PFSK-1 (cell line): Measurements from ENCODE around the gene TSPAN16.

ENCODE experiments used
- FOXP2 ChIP-seq: optimal IDR thresholded peaks from 2 replicates; pipeline ENCODE3; 2011; ENCODE audit warnings: borderline replicate concordance, control low read depth, inconsistent platforms; ENCODE audit not compliant: insufficient read depth; ENCODE audit errors: extremely low read length, extremely low read depth
- POLR2AphosphoS5 ChIP-seq: IDR thresholded peaks from 2 replicates; pipeline ENCODE4 v1.6.1; 2012; ENCODE audit warnings: low read depth, mild to moderate bottlenecking, control low read depth, low read length, moderate library complexity
- SIN3A ChIP-seq: IDR thresholded peaks from 2 replicates; pipeline ENCODE4 v1.6.1; 2012; ENCODE audit warnings: mild to moderate bottlenecking, low read length, moderate library complexity, borderline replicate concordance; ENCODE audit not compliant: insufficient read depth
- TAF1 ChIP-seq: IDR thresholded peaks from 2 replicates; pipeline ENCODE4 v1.6.1; 2012; ENCODE audit warnings: low read length, control low read depth, borderline replicate concordance; ENCODE audit not compliant: insufficient read depth
- TF ChIP-seq, protein P1 (sequence below), 2 experiments: IDR thresholded peaks; 2 replicates each; pipeline versions ENCODE4 v1.6.1 to v1.8.0; 2011 to 2012; ENCODE audit warnings: low read depth in 2 of 2, low read length in 2 of 2, control low read depth in 1 of 2, inconsistent platforms in 1 of 2, mild to moderate bottlenecking in 1 of 2, moderate library complexity in 1 of 2; ENCODE audit not compliant: insufficient read depth in 1 of 2

TSPAN16 gene

DNA sequence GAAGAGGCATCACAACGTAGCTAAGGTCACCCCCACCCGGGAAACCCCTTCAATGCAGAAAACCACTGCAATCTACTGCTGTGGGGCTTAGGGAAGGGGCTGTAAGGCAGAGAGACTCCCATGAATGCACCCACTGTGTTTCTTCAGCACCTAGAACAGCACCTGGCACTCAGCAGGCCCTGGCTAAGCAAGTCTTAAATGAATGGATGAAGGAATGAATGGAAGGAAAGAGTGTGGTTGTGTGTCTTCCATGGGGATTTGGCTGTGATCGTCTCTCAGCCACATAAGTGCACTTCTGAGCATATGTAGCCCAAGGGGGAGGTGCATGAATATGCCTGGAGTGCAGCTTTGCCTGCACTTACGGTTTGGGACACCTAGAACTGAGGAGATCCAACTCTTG lies 53.2 kb downstream of the TSPAN16 start:
- no peak for TF ChIP-seq POLR2AphosphoS5
- TF ChIP-seq, protein P1, sequence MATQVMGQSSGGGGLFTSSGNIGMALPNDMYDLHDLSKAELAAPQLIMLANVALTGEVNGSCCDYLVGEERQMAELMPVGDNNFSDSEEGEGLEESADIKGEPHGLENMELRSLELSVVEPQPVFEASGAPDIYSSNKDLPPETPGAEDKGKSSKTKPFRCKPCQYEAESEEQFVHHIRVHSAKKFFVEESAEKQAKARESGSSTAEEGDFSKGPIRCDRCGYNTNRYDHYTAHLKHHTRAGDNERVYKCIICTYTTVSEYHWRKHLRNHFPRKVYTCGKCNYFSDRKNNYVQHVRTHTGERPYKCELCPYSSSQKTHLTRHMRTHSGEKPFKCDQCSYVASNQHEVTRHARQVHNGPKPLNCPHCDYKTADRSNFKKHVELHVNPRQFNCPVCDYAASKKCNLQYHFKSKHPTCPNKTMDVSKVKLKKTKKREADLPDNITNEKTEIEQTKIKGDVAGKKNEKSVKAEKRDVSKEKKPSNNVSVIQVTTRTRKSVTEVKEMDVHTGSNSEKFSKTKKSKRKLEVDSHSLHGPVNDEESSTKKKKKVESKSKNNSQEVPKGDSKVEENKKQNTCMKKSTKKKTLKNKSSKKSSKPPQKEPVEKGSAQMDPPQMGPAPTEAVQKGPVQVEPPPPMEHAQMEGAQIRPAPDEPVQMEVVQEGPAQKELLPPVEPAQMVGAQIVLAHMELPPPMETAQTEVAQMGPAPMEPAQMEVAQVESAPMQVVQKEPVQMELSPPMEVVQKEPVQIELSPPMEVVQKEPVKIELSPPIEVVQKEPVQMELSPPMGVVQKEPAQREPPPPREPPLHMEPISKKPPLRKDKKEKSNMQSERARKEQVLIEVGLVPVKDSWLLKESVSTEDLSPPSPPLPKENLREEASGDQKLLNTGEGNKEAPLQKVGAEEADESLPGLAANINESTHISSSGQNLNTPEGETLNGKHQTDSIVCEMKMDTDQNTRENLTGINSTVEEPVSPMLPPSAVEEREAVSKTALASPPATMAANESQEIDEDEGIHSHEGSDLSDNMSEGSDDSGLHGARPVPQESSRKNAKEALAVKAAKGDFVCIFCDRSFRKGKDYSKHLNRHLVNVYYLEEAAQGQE (IDR thresholded peaks at IDR 0.05; ENCODE audit: insufficient read depth in 1 of 2, low read depth in 2 of 2, low read length in 2 of 2) = peak in 1 of 2 experiments; percentile 77; a peak in 2 of 4 replicates

DNA sequence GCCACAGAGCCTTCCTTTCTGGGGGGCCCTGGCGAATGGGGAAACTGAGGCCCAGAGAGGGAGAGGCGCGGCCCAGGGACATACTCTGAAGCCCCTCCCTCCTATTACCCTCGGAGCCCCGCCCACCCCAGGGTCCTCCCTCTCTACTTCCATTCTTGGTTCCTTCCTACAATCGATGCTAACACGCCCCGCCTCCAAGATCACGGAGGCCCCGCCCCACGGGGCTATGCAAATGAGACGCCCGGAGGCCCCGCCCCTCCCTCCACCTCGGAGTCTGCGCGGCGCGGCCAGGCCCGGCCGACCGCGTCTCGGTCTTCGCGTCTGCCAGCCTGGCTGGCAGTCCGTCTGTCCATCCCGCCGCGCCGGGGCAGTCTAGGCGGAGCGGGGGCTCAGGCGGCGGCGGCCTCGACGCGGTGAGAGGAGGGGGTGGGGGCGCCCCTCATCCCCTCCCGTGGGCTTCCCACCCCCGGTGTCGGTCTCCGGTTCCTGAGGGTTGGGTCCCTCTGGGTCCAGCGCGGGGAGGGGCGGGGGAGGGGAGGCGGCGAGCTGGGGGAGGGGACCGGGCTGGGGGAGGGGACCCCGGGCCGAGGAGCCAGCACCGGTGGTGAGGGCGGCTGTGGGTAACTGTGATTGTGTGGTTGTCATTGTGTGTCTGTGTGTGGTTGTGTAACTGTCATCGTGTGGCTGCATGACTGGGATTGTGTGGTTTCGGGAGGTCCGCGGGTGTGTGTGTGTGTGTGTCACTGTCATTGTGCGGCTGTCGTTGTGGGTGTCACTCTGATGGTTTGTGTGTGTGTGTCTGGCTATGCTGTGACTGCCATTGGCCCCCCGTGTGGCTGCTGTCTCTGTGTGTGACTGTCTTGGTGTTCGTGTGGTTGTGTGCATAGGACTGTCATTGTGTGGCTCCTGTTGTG lies 59.5 kb downstream of the TSPAN16 start, which contains the start of gene PLPPR2:
Gene PLPPR2 (plus strand): TSS at position 273 of the 914 bp plus-strand sequence. CDS start 2,242 bp downstream, outside the sequence.
- TF ChIP-seq, protein P1 (IDR thresholded peaks at IDR 0.05; ENCODE audit: insufficient read depth in 1 of 2, low read depth in 2 of 2, low read length in 2 of 2) = no peak
- peak; percentile 19 for TF ChIP-seq FOXP2
- no peak for TF ChIP-seq TAF1
- peak; percentile 79 for TF ChIP-seq POLR2AphosphoS5
- no peak for TF ChIP-seq SIN3A

DNA sequence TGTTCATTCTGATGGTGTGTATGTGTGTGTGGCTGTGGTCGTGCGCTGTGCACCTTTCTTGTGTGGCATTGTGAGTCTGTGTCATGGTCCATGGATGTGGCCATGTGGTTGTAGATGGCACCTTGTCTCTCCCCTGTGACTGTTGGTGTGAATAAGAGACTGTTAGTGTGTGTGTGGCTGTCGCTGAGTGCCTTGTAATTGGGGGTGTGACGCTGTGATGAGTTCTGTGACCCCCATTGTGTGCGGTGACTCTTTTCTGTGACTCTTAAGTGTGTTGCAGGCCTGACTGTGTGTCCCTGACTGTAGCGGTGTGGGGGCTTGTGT lies 60.1 kb downstream of the TSPAN16 start:
- no peak for TF ChIP-seq FOXP2
- TF ChIP-seq TAF1 = no peak
- no peak for TF ChIP-seq SIN3A
- no peak for TF ChIP-seq POLR2AphosphoS5
- TF ChIP-seq, protein P1 (IDR thresholded peaks at IDR 0.05; ENCODE audit: insufficient read depth in 1 of 2, low read depth in 2 of 2, low read length in 2 of 2) = no peak

DNA sequence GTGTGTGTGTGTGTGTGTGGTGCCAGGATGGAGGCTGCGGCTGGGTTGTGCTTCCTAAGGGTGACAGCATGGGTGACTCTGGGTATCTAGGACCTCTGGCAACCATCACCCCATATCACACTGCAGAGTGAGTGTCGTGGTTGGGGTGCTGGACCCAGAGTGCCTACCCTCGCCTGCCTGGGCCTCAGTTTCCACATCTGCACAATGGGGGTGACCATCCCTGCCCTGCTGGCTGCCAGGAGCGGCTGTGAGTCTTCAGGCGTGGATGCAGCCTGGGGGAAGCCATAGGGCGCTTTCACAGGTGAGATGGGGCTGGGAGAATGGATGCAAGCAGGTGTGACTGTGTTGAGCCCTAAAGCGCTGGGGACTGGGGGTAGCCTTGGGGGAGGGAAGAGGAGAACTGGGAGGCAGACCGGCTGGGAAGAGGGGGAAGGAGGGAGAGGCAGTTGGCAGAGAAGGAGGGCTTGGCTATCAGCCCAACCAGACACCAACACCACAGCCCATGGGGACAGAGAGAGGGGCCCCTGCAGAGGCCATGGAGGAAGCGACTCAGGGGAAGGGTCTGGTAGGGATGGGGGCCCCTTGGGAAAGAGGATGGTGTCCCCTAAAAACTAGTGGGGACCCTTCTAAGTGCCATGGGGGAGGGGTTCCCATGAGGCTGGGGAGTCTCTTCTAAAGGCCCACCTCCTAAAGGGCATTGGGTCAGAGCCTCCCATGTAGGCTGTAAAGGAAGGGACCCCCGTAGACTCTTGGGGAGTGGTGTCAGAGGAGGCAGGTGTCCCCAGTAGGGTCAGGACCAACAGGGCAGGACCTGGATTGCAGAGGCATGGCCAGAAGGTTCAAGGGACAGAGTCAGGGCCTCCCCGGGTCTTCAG lies 61.0 kb downstream of the TSPAN16 start:
- TF ChIP-seq SIN3A (no peak), POLR2AphosphoS5 (no peak), TAF1 (no peak), FOXP2 (no peak)
- TF ChIP-seq, protein P1 (IDR thresholded peaks at IDR 0.05; ENCODE audit: insufficient read depth in 1 of 2, low read depth in 2 of 2, low read length in 2 of 2) = no peak
